HG03520 (cell line): Measurements from ENCODE around the gene KRTAP10-3.
"Not testable (repeated sequence)": the region's sequence is repeated elsewhere in the genome, so short reads cannot be mapped to it uniquely, and the experiment has no call there.

Experiments used
- ATAC-seq: cut with Tn5 transposase; IDR thresholded peaks from one replicate; pipeline ENCODE4 v1.9.1; 2021; ENCODE audit warnings: mild to moderate bottlenecking, moderate library complexity; ENCODE audit not compliant: unreplicated experiment

The KRTAP10-3 gene

DNA sequence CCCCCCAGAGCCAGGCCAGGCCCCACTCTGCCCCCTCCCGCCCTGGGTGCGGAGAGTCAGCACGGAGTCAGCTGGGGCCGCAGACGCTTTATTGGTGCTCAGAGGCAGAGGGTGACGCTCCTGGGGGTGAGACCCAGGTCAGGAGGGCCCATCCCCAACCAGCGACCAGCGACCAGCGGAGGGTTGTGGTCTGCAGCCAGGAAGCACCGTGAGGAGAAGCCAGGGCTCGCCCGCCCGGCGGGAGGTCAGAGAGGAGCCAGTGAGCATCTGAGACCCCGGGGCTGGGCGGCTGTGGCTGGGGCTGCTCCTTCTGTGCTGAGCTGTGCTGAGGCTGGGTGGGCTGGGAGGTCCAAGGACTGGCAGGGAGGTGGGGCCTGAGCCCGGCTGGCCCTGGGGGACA lies 8.3 kb downstream of the KRTAP10-3 start:
- ATAC-seq: not testable (repeated sequence)

GRCh38 chr21:44549525-44550211 lies 8.9 kb downstream of the KRTAP10-3 start:
- no peak for ATAC-seq

- no peak for ATAC-seq
Measured at GRCh38 chr21:44548922-44549321, 9.7 kb downstream of the KRTAP10-3 start.

GRCh38 chr21:44548381-44548780 lies 10.2 kb downstream of the KRTAP10-3 start:
- no peak for ATAC-seq

- no peak for ATAC-seq
Measured at GRCh38 chr21:44547656-44548331, 10.8 kb downstream of the KRTAP10-3 start.

GRCh38 chr21:44544566-44544965 lies 14.0 kb downstream of the KRTAP10-3 start:
- ATAC-seq: no peak

GRCh38 chr21:44542716-44543115 lies 15.9 kb downstream of the KRTAP10-3 start:
- no peak for ATAC-seq

GRCh38 chr21:44540741-44541288 lies 17.8 kb downstream of the KRTAP10-3 start:
- no peak for ATAC-seq

DNA sequence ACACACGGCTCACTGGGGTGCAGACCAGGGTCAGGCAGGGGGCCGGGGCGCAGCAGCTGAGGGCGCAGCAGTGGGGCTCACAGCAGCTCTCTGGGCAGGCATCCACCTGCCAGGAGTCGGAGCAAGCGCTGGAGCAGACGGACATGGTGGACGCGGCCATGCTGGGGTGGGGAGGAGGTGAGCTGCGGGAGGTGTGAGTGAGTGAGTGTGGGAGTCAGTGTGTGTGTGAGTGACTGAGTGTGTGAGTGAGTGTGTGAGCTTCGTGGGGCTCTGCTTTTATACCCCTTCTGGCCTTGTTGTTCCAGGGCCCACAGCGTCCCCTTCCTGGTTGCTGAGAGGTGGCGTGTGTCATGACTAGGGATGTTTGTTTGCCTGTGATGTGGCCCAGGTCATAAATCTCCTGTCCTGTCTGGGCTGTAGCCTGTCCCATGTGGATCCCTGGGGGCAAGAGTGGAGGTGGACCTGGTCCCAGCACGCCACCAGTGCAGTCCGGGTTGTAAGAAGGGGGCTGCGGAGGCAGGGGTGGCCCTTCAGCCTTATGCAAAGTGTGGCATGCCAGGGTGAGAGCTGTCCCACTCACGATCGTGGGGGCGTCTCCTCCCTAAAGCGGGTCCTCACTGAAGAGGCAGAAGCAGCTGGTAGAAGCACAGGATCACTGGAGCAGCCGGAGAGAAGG lies 18.5 kb downstream of the KRTAP10-3 start, which contains the start of gene KRTAP10-1:
TSS of gene KRTAP10-1 (minus strand) at position 205 of the 676 bp plus-strand sequence. CDS start at position 160, 45 bp downstream.
- ATAC-seq: no peak

DNA sequence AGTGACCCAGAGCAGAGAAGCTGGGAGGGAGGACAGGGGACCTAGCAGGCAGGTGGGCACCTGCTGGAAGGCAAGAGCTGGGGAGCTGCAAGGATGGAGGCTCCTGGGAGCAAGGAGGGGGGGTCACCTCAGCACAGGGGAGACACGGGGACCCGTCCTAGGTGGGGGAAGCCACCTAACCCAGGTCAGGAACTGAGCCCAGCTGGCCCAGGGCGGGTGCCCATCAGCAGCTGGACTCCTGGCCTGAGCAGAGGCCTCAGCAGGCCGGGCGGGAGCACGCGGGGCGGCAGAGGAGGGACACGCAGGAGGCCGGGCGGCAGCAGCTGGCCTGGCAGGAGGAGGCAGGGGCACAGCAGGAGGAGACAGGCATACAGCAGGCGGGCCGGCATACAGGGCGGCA lies 19.5 kb downstream of the KRTAP10-3 start:
- ATAC-seq: no peak

DNA sequence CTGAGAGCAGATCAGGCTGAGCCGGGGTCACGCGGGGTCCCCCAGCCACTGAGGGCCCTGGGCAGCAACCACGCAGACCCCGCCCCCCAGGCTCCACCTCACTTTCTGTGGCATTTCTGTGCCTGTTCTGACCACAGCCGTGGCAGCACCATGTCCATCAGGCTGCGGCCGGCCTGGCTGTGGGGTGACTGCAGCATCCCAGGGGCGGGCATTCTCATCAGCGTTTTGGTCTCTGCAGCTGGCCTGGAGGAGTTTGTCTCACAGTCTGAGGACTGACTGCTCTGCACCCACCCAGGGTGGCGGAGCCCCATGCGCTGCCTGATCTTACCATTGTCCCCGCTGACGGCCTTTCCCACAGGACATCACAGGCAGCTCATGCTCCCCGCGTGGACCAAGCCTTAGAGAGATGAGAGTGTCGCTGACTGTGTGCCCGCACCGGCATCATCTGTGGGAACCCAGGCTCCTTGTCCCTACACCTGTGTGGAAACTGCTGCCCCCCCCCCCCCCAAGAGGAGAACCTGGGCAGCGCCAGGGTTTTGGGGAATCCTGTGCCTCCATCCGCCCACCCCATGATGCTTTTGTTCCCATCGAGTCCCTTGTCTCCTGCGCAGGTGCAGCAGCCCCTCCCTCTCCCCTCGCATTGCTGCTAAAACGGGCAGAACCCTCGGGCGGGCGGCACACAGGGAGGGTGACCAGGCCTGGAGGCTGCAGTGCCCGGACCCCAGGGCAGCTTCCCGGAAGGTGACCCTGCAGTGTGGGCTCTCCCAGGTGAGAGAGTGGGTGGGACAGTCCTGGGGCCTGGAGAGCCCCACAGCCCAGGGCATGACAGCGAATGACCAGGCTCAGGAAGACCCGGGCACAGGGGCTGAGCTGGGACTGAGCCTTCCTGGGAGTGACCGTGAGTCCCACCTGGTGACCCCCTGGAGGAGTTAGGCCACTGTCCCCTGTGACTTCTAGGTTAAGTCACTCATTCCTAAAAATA lies 20.4 kb downstream of the KRTAP10-3 start:
- no peak for ATAC-seq

DNA sequence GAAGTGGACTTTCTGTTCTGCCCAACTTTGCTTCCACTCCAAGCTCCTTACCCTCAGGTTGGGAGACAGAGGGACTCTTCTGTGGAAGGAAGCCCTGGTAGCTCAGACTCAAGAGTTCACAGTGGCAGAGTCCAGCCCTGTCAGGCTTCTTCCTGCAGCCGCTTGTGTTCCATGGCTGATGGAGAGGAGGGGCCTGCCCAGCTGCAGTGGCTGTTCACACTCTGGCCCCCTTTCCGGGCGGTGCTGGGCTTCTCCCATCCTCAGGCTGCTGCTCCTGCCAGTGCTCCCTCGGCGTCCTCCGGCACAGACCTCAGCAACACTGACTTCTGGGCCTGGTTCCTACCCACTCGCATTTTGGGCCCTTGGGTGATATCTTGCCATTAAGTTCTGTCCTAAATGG lies 22.6 kb downstream of the KRTAP10-3 start:
- no peak for ATAC-seq

- ATAC-seq: no peak
Measured at GRCh38 chr21:44534688-44535087, 23.9 kb downstream of the KRTAP10-3 start.

DNA sequence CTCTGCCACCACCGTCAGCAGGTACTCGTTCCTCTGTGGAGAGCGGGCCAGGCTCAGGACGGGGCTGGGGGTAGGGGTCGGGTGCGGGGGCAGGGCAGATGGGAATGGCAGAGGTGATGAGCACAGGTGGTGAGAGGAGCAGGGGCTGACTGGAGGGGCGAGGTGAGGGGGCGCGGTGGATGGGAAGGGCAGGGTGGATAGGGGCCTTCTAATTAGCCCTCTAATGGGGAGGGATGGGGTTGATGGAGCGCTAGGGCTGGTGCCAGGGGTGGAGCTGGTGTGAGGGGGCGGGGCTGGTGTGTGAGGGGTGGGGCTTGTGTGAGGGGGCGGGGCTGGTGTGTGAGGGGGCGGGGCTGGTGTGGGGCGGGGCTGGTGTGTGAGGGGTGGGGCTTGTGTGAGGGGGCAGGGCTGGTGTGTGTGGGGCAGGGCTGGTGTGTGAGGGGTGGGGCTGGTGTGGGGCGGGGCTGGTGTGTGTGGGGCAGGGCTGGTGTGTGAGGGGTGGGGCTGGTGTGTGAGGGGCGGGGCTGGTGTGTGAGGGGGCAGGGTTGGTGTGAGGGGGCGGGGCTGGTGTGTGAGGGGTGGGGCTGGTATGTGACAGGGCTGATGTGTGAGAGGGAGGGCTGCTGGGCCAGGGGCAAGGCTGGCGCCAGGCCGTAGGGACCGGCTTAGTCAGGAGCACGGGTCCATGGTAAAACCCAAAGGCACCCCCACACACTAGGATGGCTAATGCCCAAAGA lies 24.5 kb downstream of the KRTAP10-3 start:
- ATAC-seq: no peak

- ATAC-seq: no peak
Measured at GRCh38 chr21:44533121-44533890, 25.3 kb downstream of the KRTAP10-3 start.

- ATAC-seq: no peak
Measured at GRCh38 chr21:44532712-44533111, 25.9 kb downstream of the KRTAP10-3 start.

- no peak for ATAC-seq
Measured at GRCh38 chr21:44531606-44532564, 26.7 kb downstream of the KRTAP10-3 start.
